Measurements from ENCODE around the gene LRRC52. TPM values are rescaled to one million over a fixed set of nuclear protein-coding genes. Genes with fewer than 3 reads are reported as not detected.

The LRRC52 gene
- total RNA-seq, 4 donors from 2014 or later, result not detected

DNA sequence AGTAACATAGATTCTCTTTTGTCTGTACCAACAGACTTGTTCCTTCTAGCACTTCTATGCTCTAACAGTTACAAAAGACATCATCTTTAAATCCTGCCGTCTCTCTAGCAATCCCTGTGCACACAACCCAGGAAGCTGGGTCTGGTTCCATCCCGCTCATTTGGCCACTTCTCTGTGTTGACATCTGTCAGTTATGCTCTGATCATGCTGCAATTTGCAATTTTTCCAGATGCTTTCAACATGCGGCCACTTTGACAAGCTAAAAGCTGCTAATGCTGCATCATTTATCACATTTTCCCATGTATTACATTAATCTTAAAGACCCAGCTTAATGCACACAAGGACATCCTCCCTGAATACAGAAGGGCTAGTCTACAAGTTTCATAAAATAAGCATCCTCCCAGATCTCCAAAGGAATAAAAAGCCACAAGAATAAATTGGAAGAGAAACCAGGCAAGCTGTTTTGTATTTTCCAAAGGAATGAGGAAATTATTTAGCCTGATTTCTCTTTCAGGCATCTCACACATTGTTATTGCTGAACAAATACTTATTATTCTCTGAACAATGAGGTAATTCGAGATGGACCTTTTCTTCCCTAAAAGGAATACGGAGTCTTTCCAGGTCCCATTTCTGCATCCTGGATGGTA is 19.0 kb upstream of the LRRC52 start:
- ATAC-seq (ENCODE audit: low FRiP score) (no peak), DNase-seq (ENCODE audit: low spot score) (no peak)
- TF ChIP-seq, protein P1, sequence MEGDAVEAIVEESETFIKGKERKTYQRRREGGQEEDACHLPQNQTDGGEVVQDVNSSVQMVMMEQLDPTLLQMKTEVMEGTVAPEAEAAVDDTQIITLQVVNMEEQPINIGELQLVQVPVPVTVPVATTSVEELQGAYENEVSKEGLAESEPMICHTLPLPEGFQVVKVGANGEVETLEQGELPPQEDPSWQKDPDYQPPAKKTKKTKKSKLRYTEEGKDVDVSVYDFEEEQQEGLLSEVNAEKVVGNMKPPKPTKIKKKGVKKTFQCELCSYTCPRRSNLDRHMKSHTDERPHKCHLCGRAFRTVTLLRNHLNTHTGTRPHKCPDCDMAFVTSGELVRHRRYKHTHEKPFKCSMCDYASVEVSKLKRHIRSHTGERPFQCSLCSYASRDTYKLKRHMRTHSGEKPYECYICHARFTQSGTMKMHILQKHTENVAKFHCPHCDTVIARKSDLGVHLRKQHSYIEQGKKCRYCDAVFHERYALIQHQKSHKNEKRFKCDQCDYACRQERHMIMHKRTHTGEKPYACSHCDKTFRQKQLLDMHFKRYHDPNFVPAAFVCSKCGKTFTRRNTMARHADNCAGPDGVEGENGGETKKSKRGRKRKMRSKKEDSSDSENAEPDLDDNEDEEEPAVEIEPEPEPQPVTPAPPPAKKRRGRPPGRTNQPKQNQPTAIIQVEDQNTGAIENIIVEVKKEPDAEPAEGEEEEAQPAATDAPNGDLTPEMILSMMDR (IDR thresholded peaks at IDR 0.05), result no peak

- DNase-seq (ENCODE audit: low spot score) (no peak), ATAC-seq (ENCODE audit: low FRiP score) (no peak)
- TF ChIP-seq, protein P1 (IDR thresholded peaks at IDR 0.05), result no peak
Measured at GRCh38 chr1:165525708-165526107, 18.1 kb upstream of the LRRC52 start.

GRCh38 chr1:165527251-165528007 is 16.4 kb upstream of the LRRC52 start:
- no peak for ATAC-seq (ENCODE audit: low FRiP score)
- TF ChIP-seq, protein P1 (IDR thresholded peaks at IDR 0.05), result no peak

DNA sequence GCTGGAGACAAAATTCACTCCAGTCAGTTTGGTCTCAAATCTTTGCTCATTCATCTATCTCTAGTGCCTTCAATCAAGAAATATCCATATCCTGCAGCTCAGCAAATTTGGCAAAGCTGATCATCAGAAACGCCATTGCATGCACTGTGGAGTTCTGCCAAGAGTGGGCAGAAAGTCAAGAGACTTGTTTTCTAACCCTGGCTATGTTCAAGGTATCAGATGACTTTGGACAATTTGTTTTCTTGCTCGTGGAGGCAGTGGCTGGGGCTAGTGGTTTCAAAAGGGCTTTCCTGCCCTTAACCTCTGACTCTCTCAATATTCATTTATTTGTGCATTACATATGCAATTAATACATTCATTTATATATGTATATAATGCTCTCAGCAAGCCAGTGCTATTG is 12.8 kb upstream of the LRRC52 start:
- ATAC-seq (ENCODE audit: low FRiP score), result no peak
- TF ChIP-seq, protein P1 (IDR thresholded peaks at IDR 0.05), result no peak

More at GRCh38 chr1:165527251-165528007, 16.4 kb upstream of the LRRC52 start:
- no peak for DNase-seq (ENCODE audit: low spot score)

DNA sequence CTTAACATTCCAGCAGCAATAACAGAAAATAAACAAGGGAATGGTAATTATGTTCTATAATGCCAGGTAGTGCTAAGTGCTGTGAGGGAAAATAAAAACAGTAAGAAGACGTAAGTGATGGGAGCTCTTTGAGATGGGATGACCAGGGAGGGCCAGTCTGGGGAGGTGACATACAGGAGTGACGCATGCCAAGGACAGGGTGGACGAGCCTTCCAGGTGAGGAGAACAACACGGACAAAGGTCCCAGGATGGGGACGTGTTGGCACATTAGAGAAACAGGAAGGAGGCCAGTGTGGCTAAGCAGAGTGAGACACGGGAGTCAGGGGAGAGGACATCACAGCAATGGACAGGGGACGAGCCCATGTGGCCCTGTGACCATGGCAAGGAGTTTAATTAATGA is 11.7 kb upstream of the LRRC52 start:
- ATAC-seq (ENCODE audit: low FRiP score), result no peak
- DNase-seq (ENCODE audit: low spot score), result no peak
- TF ChIP-seq, protein P1 (IDR thresholded peaks at IDR 0.05), result no peak

More for the DNA sequence above, 12.8 kb upstream of the LRRC52 start:
- DNase-seq (ENCODE audit: low spot score), result no peak

DNA sequence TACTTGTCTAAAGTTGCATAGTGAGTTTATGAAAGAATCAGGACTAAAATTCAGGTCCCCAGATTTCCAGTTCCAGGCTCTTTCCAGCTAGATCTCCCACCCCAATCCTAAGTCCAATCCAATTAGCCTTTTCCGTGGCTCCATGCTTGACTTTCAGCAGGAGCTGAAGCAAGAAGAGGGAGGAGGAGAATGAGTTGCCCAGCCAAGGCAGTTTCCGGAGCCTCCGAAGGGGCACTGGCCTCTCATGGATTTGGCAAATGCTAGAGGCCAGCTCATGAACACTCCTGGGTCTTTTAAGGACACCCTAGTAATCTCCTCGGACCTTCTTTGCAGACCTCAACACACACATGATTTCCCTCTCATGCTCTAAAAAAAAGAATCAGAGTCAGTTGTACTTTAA is 10.5 kb upstream of the LRRC52 start:
- DNase-seq (ENCODE audit: low spot score) (no peak), ATAC-seq (ENCODE audit: low FRiP score) (no peak)
- TF ChIP-seq, protein P1 (IDR thresholded peaks at IDR 0.05), result no peak

- ATAC-seq (ENCODE audit: low FRiP score) (no peak), DNase-seq (ENCODE audit: low spot score) (no peak)
- TF ChIP-seq, protein P1 (IDR thresholded peaks at IDR 0.05), result no peak
Measured at GRCh38 chr1:165536016-165536415, 7.8 kb upstream of the LRRC52 start.

Data from omental fat pad (tissue), 4 donors.